Lower lobe of right lung (tissue), 2 donors: ENCODE measurements around the gene ULK4. TPM values are rescaled to one million over a fixed set of nuclear protein-coding genes. Genes with fewer than 3 reads are reported as not detected.
"Not testable (repeated sequence)": the region's sequence is repeated elsewhere in the genome, so short reads cannot be mapped to it uniquely, and the experiment has no call there.

Experiments used
- ATAC-seq, 2 donors: fragments of 200-7000 bp; cut with Tn5 transposase; one replicate each; pipeline ENCODE4 v1.9.1; 2020 to 2022; ENCODE audit warnings: mild to moderate bottlenecking in 2 of 2, moderate library complexity in 2 of 2
- DNase-seq: peaks from one replicate; pipeline ENCODE4 v3.0.0-alpha.2; 2020
- H3K27ac ChIP-seq: fragments of 200-600 bp; one replicate; pipeline ENCODE4 v1.8.0; 2022
- H3K27me3 ChIP-seq: fragments of 200-600 bp; one replicate; pipeline ENCODE4 v1.8.0; 2022; ENCODE audit warnings: low read depth
- H3K36me3 ChIP-seq: fragments of 200-600 bp; one replicate; pipeline ENCODE4 v1.8.0; 2022; ENCODE audit warnings: mild to moderate bottlenecking
- H3K4me1 ChIP-seq: fragments of 200-600 bp; one replicate; pipeline ENCODE4 v1.8.0; 2022
- H3K4me3 ChIP-seq: fragments of 200-600 bp; one replicate; pipeline ENCODE4 v1.8.0; 2022; ENCODE audit warnings: mild to moderate bottlenecking
- H3K9me3 ChIP-seq: fragments of 200-600 bp; one replicate; pipeline ENCODE4 v1.8.0; 2022
- intact Hi-C: fragments of 100-400 bp; cut with DNase I; formaldehyde crosslinking; loops from one replicate; pipeline ENCODE4 v1.11.0; 2022
- total RNA-seq: library from RNA; stranded (reverse); fragmentation: NEBNext Ultra II Directional; extraction: Animal tissue kit (Norgen Biotek cat#: 25700); gene quantifications from one replicate; pipeline ENCODE4 v1.2.1, GENCODE V29; 2021
- TF ChIP-seq, protein P1 (sequence below): fragments of 200-600 bp; IDR thresholded peaks from one replicate; pipeline ENCODE4 v1.8.0; 2022; ENCODE audit warnings: antibody characterized with exemption, mild to moderate bottlenecking
- donor health status: DM: no; HTN: yes; CAD: no; lungs with severe emphysema.

ULK4 gene
- total RNA-seq, 1 donor from 2014 or later, result 11.4 TPM

DNA sequence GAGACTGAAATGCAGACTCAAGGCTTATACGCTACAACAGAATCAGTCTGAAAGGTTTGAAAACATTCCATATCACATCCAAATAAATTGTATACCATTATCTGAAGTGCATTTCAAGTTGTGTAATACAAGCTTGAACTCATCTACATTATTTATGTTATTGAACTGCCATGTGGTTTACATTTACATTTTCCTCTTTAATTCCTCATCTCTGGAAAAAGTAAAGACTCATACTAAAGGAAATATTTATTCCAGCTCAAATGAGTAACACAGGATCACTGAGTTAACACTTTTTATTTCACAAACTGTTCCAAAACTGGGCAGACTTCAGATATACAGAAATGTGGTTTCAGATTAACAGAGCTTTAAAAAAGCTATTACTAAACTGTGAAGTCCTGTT is 282.5 kb downstream of the ULK4 start:
- Histone ChIP-seq H3K27me3 (no peaks in the 10 kb centered on the region), H3K27ac (no peak overlapping the region), H3K9me3 (no peaks in the 10 kb centered on the region), H3K4me3 (no peak overlapping the region), H3K36me3 (no peaks in the 10 kb centered on the region), H3K4me1 (peaks cover 7% of the 10 kb centered on the region)
- ATAC-seq, result no peak
- DNase-seq, result no peak
- intact Hi-C loops, result no loop called here
- TF ChIP-seq, protein P1, sequence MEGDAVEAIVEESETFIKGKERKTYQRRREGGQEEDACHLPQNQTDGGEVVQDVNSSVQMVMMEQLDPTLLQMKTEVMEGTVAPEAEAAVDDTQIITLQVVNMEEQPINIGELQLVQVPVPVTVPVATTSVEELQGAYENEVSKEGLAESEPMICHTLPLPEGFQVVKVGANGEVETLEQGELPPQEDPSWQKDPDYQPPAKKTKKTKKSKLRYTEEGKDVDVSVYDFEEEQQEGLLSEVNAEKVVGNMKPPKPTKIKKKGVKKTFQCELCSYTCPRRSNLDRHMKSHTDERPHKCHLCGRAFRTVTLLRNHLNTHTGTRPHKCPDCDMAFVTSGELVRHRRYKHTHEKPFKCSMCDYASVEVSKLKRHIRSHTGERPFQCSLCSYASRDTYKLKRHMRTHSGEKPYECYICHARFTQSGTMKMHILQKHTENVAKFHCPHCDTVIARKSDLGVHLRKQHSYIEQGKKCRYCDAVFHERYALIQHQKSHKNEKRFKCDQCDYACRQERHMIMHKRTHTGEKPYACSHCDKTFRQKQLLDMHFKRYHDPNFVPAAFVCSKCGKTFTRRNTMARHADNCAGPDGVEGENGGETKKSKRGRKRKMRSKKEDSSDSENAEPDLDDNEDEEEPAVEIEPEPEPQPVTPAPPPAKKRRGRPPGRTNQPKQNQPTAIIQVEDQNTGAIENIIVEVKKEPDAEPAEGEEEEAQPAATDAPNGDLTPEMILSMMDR, result no peak

DNA sequence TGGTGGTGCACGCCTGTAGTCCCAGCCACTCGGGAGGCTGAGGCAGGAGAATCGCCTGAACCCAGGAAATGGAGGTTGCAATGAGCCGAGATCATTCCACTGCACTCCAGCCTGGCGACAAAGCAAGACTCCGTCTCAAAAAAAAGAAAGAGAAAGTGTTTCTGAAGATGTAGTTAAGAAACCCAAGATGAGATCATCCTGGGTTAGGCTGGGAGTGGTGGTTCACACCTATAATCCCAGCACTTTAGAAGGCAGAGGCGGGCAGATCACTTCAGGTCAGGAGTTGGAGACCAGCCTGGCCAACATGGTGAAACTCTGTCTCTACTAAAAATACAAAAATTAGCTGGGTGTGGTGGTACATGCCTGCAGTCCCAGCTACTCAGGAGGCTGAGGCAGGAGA is 286.8 kb downstream of the ULK4 start:
- H3K36me3 ChIP-seq, H3K27me3 ChIP-seq, H3K4me1 ChIP-seq, H3K27ac ChIP-seq, intact Hi-C loops, ATAC-seq, H3K4me3 ChIP-seq, DNase-seq, H3K9me3 ChIP-seq: not testable (repeated sequence)

DNA sequence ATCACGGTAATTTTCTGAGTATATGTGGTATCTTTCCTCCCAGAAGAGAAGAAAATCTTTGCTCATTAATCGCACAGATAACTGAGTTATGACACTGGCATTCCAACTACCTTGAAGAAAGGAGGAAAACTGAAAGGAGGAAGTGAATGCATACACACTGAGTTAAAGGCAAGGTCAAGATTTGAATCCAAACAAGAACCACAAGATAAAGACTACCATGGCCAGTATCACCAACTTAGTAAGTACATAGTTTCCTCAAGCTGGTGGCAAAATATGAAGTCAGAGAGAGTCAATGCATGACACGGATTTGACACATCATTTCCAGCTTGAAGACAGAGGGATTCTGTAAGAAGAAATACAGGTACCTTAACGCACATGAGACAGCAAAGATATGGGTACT is 287.5 kb downstream of the ULK4 start:
- TF ChIP-seq, protein P1, result no peak
- DNase-seq (no peak), ATAC-seq (no peak)
- Histone ChIP-seq H3K9me3 (no peaks in the 10 kb centered on the region), H3K27me3 (no peaks in the 10 kb centered on the region), H3K36me3 (no peaks in the 10 kb centered on the region), H3K4me3 (no peak overlapping the region), H3K27ac (no peak overlapping the region), H3K4me1 (no peaks in the 10 kb centered on the region)
- intact Hi-C loops, result no loop called here

DNA sequence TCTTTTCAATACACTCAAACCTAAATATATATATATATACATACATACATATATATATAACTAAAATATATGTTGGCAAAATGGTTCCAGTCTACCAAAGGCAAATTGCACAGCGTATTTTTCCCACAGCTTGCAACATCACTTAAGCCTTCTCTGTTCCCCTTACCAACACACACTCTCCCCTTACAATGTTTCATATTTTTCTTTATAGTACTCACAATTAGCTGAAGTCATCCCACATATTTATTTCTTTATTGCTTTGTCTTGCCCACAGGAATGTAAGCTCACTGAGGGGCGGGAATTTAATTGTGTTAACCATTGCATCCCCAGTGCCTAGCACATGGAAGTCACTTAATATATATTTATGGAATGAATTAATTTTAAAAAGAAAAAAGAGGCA is 288.3 kb downstream of the ULK4 start:
- DNase-seq (no peak), ATAC-seq (no peak)
- Histone ChIP-seq H3K36me3 (no peaks in the 10 kb centered on the region), H3K27me3 (no peaks in the 10 kb centered on the region), H3K9me3 (no peaks in the 10 kb centered on the region), H3K4me3 (no peak overlapping the region), H3K27ac (no peak overlapping the region), H3K4me1 (no peaks in the 10 kb centered on the region)
- TF ChIP-seq, protein P1, result no peak
- intact Hi-C loops, result no loop called here

DNA sequence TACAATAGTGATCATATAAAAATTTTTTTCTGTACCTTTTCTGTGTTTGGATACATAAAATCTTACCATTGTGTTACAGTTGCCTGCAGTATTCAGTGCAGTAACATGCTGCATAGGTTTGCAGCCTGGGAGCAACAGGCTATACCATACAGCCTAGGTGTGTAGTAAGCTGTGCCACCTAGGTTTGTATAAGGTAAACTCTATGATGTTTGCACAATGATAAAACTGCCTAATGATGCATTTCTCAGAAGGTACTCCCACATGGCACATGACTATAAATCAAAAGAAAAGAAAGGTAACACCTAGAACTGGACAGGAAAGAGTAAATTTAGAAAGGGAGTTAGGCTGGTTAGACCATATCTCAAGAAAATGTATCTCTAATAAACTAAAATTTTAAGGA is 293.5 kb downstream of the ULK4 start:
- intact Hi-C loops, result no loop called here
- no peak for ATAC-seq

DNA sequence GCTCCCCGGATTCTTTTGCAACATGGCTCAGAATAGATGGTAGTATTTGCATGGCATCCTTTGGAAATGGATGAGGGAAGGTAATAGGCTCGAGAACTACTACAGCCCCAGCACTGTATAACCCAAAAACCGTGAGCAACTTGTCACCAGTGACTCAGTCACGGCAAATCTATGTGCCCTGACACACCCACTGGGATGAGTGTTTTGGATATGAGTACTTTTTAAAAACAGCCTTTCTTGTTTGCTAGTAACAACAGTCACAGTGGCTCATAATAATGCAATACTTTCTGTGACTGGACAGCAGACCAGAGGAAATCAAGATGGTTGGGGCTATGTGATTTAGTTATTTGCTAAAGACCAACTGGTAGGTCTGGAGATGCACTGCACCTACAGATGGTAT is 299.6 kb downstream of the ULK4 start:
- TF ChIP-seq, protein P1, result no peak
- Histone ChIP-seq H3K4me3 (no peak overlapping the region), H3K36me3 (no peaks in the 10 kb centered on the region), H3K4me1 (no peaks in the 10 kb centered on the region), H3K9me3 (peaks cover 6% of the 10 kb centered on the region), H3K27me3 (no peaks in the 10 kb centered on the region), H3K27ac (no peak overlapping the region)
- DNase-seq, result no peak
- no peak for ATAC-seq
- intact Hi-C loops, result no loop called here

More for the DNA sequence above, 293.5 kb downstream of the ULK4 start:
- peaks cover 3% of the 10 kb centered on the region for H3K9me3 ChIP-seq
- H3K27ac ChIP-seq, result no peak overlapping the region
- no peaks in the 10 kb centered on the region for H3K36me3 ChIP-seq
- DNase-seq, result no peak
- H3K4me3 ChIP-seq, result no peak overlapping the region
- TF ChIP-seq, protein P1, result no peak
- H3K4me1 ChIP-seq, result no peaks in the 10 kb centered on the region
- H3K27me3 ChIP-seq, result no peaks in the 10 kb centered on the region
